GM12878 (cell line): Measurements from ENCODE around the gene GARS1. TPM values are rescaled to one million over a fixed set of nuclear protein-coding genes. Genes with fewer than 3 reads are reported as not detected.
A peak's percentile ranks its signal among the peaks of the same experiment; 100 is the strongest.

ENCODE experiments used
- ATAC-seq: fragments of 200-7000 bp; cut with Tn5 transposase; 3 replicates; pipeline ENCODE4 v1.9.1; 2020; ENCODE audit warnings: mild to moderate bottlenecking, moderate library complexity
- BruUV-seq: library from RNA; stranded (reverse); fragments of 400-500 nt; replicated peaks from 2 replicates; lab custom pipeline; 2021; lab: Mats Ljungman, UMichigan
- CTCF ChIA-PET: fragments of 300-600 bp; sonication (Branson Sonifier 250); formaldehyde crosslinking; extraction: SDS; loops from one replicate; lab custom pipeline; 2021; ENCODE audit warnings: inconsistent platforms; lab: Yijun Ruan, JAX
- POLR2A ChIA-PET: fragments of 350-600 bp; formaldehyde crosslinking; extraction: SDS; loops from one replicate; lab custom pipeline; 2021; ENCODE audit warnings: inconsistent platforms; lab: Charles Lee
- RAD21 ChIA-PET: fragments of 300-600 bp; sonication (Branson Sonifier 250); formaldehyde crosslinking; loops from one replicate; lab custom pipeline; 2023; ENCODE audit warnings: antibody characterized with exemption; ENCODE audit not compliant: unreplicated experiment; lab: Charles Lee
- SMC1A ChIA-PET: fragments of 300-600 bp; sonication (Branson Sonifier 250); formaldehyde crosslinking; loops from one replicate; lab custom pipeline; 2023; ENCODE audit not compliant: unreplicated experiment, uncharacterized antibody; lab: Charles Lee
- DNase-seq: peaks from one replicate; pipeline ENCODE4 v3.0.0-alpha.2; 2011; ENCODE audit warnings: low read depth, low spot score
- FAIRE-seq: peaks from 3 replicates; lab custom pipeline; 2011; peaks lifted over from hg19 to GRCh38; lab: Jason Lieb, UNC
- H2AFZ ChIP-seq: 2 replicates; pipeline ENCODE4 v1.6.0; 2011; ENCODE audit warnings: low read depth, low read length, control low read depth; ENCODE audit not compliant: control insufficient read depth
- H3K27ac ChIP-seq: 2 replicates; pipeline ENCODE4 v1.5.1; 2011; ENCODE audit warnings: control low read depth; ENCODE audit not compliant: control insufficient read depth, insufficient read depth
- H3K27me3 ChIP-seq, 2 experiments: replicated peaks in 1 of 2; 2 replicates each; pipeline versions ENCODE4 v1.6.0 to v1.6.1; 2011; ENCODE audit warnings: low read length in 1 of 2; ENCODE audit not compliant: control insufficient read depth in 2 of 2, insufficient read depth in 2 of 2
- H3K36me3 ChIP-seq, 2 experiments: 2 replicates each; pipeline ENCODE4 v1.5.1; 2011; ENCODE audit warnings: low read length in 1 of 2; ENCODE audit not compliant: control insufficient read depth in 2 of 2, insufficient read depth in 2 of 2
- H3K4me1 ChIP-seq: 2 replicates; pipeline ENCODE4 v1.6.1; 2011; ENCODE audit warnings: mild to moderate bottlenecking, low read length, moderate library complexity, mixed read lengths; ENCODE audit not compliant: control insufficient read depth, insufficient read depth
- H3K4me2 ChIP-seq: 2 replicates; pipeline ENCODE4 v1.6.0; 2011; ENCODE audit warnings: control low read depth; ENCODE audit not compliant: control insufficient read depth, insufficient read depth
- H3K4me3 ChIP-seq: fragments of 200-600 bp; sonication (generic); 2 replicates; pipeline ENCODE4 v1.5.1; 2016
- H3K79me2 ChIP-seq: 2 replicates; pipeline ENCODE4 v1.6.0; 2011; ENCODE audit warnings: low read length; ENCODE audit not compliant: control insufficient read depth, insufficient read depth
- H3K9ac ChIP-seq: 2 replicates; pipeline ENCODE4 v1.8.0; 2011; ENCODE audit warnings: low read length, control low read depth, mixed read lengths; ENCODE audit not compliant: control insufficient read depth, insufficient read depth
- H3K9me3 ChIP-seq: replicated peaks from 3 replicates; pipeline ENCODE4 v1.5.1; 2011; ENCODE audit warnings: mild to moderate bottlenecking, low read length; ENCODE audit not compliant: control insufficient read depth, insufficient read depth
- H4K20me1 ChIP-seq: 2 replicates; pipeline ENCODE4 v1.6.0; 2011; ENCODE audit not compliant: control insufficient read depth, insufficient read depth
- BACH1 ChIP-seq: fragments of 450-650 bp; IDR thresholded peaks from 2 replicates; pipeline ENCODE4 v1.6.1; 2017; ENCODE audit warnings: mild to moderate bottlenecking, borderline replicate concordance
- BHLHE40 ChIP-seq, 2 experiments: fragments of 450-650 bp in 1 of 2; IDR thresholded peaks; 2 replicates each; pipeline ENCODE4 v1.6.1; 2011 to 2017; ENCODE audit warnings: low read depth in 2 of 2, borderline replicate concordance in 1 of 2, improper control_type of control experiment in 1 of 2, low read length in 1 of 2, mild to moderate bottlenecking in 1 of 2
- DPF2 ChIP-seq: fragments of 450-650 bp; IDR thresholded peaks from 2 replicates; pipeline ENCODE4 v1.6.1; 2017; ENCODE audit warnings: mild to moderate bottlenecking
- JUND ChIP-seq: IDR thresholded peaks from 2 replicates; pipeline ENCODE4 v1.6.1; 2012; ENCODE audit warnings: low read depth, mild to moderate bottlenecking, low read length, improper control_type of control experiment, moderate library complexity
- RAD21 ChIP-seq: IDR thresholded peaks from 2 replicates; pipeline ENCODE4 v1.6.1; 2011; ENCODE audit warnings: mild to moderate bottlenecking, low read depth, low read length, moderate library complexity; ENCODE audit not compliant: insufficient read depth
- RB1 ChIP-seq: fragments of 450-650 bp; formaldehyde crosslinking; IDR thresholded peaks from 2 replicates; pipeline ENCODE4 v1.6.1; 2017; ENCODE audit warnings: mild to moderate bottlenecking, borderline replicate concordance
- WGBS: methylation state at CpG from one replicate; pipeline ENCODE4 v1.1.6; 2016; ENCODE audit warnings: low lambda C conversion rate; ENCODE audit not compliant: insufficient replicate concordance, insufficient coverage; ENCODE audit errors: missing lambda C conversion rate; 5-methylcytosine and 5-hydroxymethylcytosine counted together
- in situ Hi-C: fragments of 300-500 bp; cut with MboI; formaldehyde crosslinking; loops from 9 replicates; pipeline ENCODE4 v1.14.3; 2018; ENCODE audit warnings: mixed read lengths
- intact Hi-C: fragments of 100-400 bp; cut with micrococcal nuclease; formaldehyde crosslinking; loops from one replicate; pipeline ENCODE4 v1.14.2; 2022; ENCODE audit not compliant: unreplicated experiment
- polyA plus RNA-seq, 11 experiments: library from polyadenylated mRNA; depleted of rRNA in 4 of 11; unstranded in 6 of 11; stranded (reverse) in 5 of 11; fragments of >200 nt; fragmentation: Nextera tagmentation in 4 of 11; fragmentation: Illumina TruSeq in 1 of 11; extraction: Ambion mirVana in 4 of 11; extraction: Trizol in 1 of 11; gene quantifications; 1 replicate in 1 of 11; 2 replicates in 10 of 11; pipeline versions ENCODE4 v1.2.1 to v1.2.3, GENCODE V29; 2011 to 2016; ENCODE audit warnings: inconsistent platforms in 2 of 11, missing spikeins in 2 of 11, low read depth in 1 of 11
- total RNA-seq, 4 experiments: library from RNA; depleted of rRNA in 3 of 4; stranded (reverse); fragments of >200 nt in 3 of 4; fragmentation: Illumina TruSeq in 1 of 4; extraction: Trizol in 1 of 4; gene quantifications; 2 replicates each; pipeline versions ENCODE4 v1.2.1 to v1.2.3, GENCODE V29; 2013 to 2021

Gene GARS1
- total and polyA plus RNA-seq, 10 of the 15 experiments (the other 5 are each of a cell fraction or from before 2014, with no cell fraction given): 120 to 361 (median 187) TPM

DNA sequence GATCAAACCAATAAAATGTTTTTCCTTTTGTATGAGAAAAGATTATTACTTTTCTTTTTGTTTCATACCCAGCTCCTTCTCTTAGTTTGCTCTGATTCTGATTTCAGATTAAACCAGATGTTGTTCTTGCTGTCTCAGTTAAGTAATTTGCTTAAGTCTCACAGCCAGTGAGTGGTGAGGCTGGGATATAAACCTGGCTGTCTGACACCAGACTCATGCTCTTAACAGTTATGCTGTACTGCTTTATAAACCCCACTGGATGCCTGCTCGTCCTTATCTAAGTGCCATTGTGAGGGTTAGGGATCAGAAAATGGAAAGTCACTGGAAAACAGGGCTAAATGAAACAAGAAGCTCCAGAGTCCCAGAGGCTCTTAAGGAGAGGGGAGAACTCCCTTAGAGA, 24.3 kb downstream of the GARS1 start:
- Histone ChIP-seq H3K79me2 (no peaks in the 10 kb centered on the region), H3K36me3 (peaks cover 17 to 47% of the 10 kb centered on the region in 2 experiments)
- WGBS: 100% methylated on average over 1 of the region's 1 CpG
- DNase-seq: no peak
- in situ Hi-C loops: no loop called here
- intact Hi-C loops: no loop called here
- TF ChIP-seq RB1 (no peak), DPF2 (no peak), JUND (no peak)
- TF ChIP-seq, all 136 proteins: peak for 0
- Histone ChIP-seq H3K4me1 (no peaks in the 10 kb centered on the region), H3K9me3 (no peaks in the 10 kb centered on the region), H3K9ac (no peak overlapping the region), H3K27me3 (no peaks in the 10 kb centered on the region), H4K20me1 (no peaks in the 10 kb centered on the region), H3K4me2 (no peak overlapping the region), H3K4me3 (no peak overlapping the region), H2AFZ (no peak overlapping the region), H3K27ac (no peak overlapping the region)
- FAIRE-seq: no peak
- POLR2A ChIA-PET: interaction anchor here (1.0 to 1.2 kb wide), 2 partner anchors 10 to 13 kb away, joined by 3 read pairs; no protein-coding TSS in a partner anchor
- CTCF ChIA-PET: interaction anchor here (0.8 to 1.9 kb wide), 4 partner anchors 12 to 121 kb away, joined by 3 to 4 read pairs (median 3); no protein-coding TSS in a partner anchor
- SMC1A ChIA-PET: no interaction called here
- ATAC-seq: no peak
- RAD21 ChIA-PET: no interaction called here
- no TSS peak for BruUV-seq

DNA sequence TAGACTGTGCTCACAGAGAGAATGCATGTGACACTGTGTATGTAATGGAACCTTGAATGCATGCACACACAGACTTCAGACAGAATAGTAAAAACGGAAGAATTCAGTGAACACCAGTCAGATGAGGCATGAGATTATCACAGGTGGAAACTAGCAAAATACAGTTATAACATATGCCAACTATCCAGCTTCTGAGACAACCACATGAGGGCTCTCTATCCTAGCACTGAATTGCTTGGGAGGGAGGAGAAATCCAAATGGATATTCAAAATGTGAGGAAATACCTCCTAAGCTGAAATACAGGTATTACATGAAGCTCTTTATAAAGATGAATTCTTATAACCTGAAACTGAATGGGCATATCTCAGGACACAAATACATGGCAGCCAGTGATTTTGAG, 30.6 kb downstream of the GARS1 start:
- SMC1A ChIA-PET: no interaction called here
- Histone ChIP-seq H3K4me1 (no peaks in the 10 kb centered on the region), H3K27me3 (no peaks in the 10 kb centered on the region), H3K9me3 (no peaks in the 10 kb centered on the region), H3K79me2 (no peaks in the 10 kb centered on the region), H3K4me3 (no peak overlapping the region), H3K36me3 (peaks cover 9 to 27% of the 10 kb centered on the region in 2 experiments), H4K20me1 (no peaks in the 10 kb centered on the region), H3K27ac (no peak overlapping the region), H3K4me2 (no peak overlapping the region), H2AFZ (no peak overlapping the region), H3K9ac (no peak overlapping the region)
- intact Hi-C loops (no loop called here), in situ Hi-C loops (no loop called here)
- no peak for DNase-seq
- WGBS: 89% methylated on average over 1 of the region's 1 CpG
- no peak for FAIRE-seq
- TF ChIP-seq BACH1 (no peak), BHLHE40 (IDR thresholded peaks at IDR 0.05; ENCODE audit: borderline replicate concordance in 1 of 2, low read depth in 2 of 2, low read length in 1 of 2) (no peak), RAD21 (0 out of 2 replicates have a peak, but pooled peaks have one; percentile 3)
- RAD21 ChIA-PET: no interaction called here
- POLR2A ChIA-PET: interaction anchor here (0.6 kb wide), 1 partner anchor 1022 kb away, joined by 6 read pairs; no protein-coding TSS in a partner anchor
- no peak for ATAC-seq
- CTCF ChIA-PET: no interaction called here
- BruUV-seq: no TSS peak
